ENCODE results near the gene CD47.

The CD47 gene

DNA sequence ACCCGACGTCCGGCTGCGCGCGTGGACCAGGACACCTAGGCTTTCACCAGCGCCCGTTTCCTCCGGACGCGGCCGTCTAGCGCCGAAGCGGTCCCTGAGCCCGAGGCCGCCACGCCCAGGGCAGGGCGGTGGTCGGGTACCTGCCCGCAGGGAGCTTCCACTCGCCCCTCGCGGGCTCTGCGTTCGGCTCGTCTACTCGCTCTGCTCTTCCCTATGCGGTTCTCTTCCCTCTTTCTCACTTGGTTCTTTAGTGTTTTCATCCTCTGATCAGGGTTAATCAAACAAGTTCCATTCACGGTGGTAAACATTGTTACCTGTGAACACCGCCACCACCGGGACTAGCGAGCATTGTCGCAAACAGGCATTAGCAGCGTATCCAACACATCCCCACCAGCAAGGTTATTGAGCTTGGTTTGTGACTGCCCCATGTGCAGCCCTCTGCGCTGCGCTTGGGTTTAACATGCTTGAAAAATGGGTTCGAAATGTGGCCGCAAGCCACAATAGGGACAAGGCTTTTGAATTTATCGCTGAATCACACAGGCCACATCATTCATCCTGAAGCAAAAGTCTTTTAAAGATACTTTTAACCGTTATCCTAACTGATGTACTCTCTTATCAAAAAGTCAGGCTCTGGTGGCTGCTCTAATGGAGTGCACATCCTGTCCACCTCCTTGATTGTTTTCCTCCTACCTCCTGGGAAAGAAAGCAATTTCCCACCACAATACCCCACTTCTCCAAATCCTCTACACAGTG lies 843 bp upstream of the CD47 start:
- Histone ChIP-seq H3K4me2 (peak overlapping the region; percentile 77 to 99 (median 90)), H3K36me3 (peaks cover 4 to 12% (median 5%) of the 10 kb centered on the region in 11 experiments; a peak in 16 of 22 replicates), H3K4me1 (peaks cover 32 to 45% (median 39%) of the 10 kb centered on the region in 10 experiments), H3K27me3 (no peaks in the 10 kb centered on the region), H3K9me3 (replicated peaks in 1 of 11) (no peaks in the 10 kb centered on the region; a peak in 1 of 22 replicates), H3K9ac (peak overlapping the region; percentile 88 to 96 (median 94)), H4K20me1 (peaks cover 0 to 21% (median 7%) of the 10 kb centered on the region in 11 experiments; a peak in 12 of 22 replicates), H3K4me3 (peak overlapping the region; percentile 83 to 97 (median 90)), H3K27ac (peak overlapping the region; percentile 89 to 96 (median 93))
- TF ChIP-seq Cebpa-rat (IDR thresholded peaks at IDR 0.05), result no peak

- Histone ChIP-seq H3K27me3 (no peaks in the 10 kb centered on the region), H4K20me1 (peaks cover 0 to 36% (median 14%) of the 10 kb centered on the region in 11 experiments; a peak in 13 of 22 replicates), H3K36me3 (peaks cover 7 to 25% (median 16%) of the 10 kb centered on the region in 11 experiments; a peak in 18 of 22 replicates), H3K4me1 (peaks cover 32 to 56% (median 44%) of the 10 kb centered on the region in 10 experiments), H3K4me2 (peak overlapping the region; percentile 77 to 96 (median 90)), H3K9ac (peak overlapping the region; percentile 88 to 96 (median 94)), H3K27ac (peak overlapping the region; percentile 89 to 96 (median 93)), H3K4me3 (peak overlapping the region; percentile 83 to 97 (median 90)), H3K9me3 (replicated peaks in 1 of 11) (no peaks in the 10 kb centered on the region)
- TF ChIP-seq Cebpa-rat (IDR thresholded peaks at IDR 0.05), result no peak
These were observed 656 bp downstream of the CD47 start for GRCh38 chr3:108090049-108090700.

DNA sequence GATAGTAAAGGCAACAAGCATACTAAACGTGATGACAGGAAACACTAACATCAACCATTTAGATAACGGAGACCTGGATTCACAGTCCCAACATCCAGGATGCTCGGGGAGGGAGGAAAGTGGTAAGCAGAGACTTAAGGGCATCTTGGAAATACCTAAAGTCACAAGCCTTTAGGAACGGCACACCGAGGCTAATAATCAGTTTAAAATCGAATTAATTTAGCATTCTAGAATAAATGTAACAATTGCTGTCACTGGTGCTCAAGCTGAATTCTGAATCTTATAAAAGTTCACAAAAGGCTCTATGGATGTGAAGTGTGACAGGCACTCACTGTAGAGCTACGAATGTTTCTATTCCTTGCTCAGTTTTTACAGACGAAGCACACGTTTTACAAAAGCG lies 1.3 kb downstream of the CD47 start:
- H4K20me1 ChIP-seq, result peaks cover 0 to 42% (median 20%) of the 10 kb centered on the region in 11 experiments; a peak in 14 of 22 replicates

GRCh38 chr3:108088697-108089096 lies 2.1 kb downstream of the CD47 start:
- peak overlapping the region in 9 of 11 experiments; percentile 91 to 96 (median 95); a peak in 16 of 22 replicates for H3K27ac ChIP-seq
- H3K4me2 ChIP-seq, result peak overlapping the region; percentile 77 to 96 (median 90)
- peaks cover 32 to 70% (median 44%) of the 10 kb centered on the region in 10 experiments for H3K4me1 ChIP-seq
- peak overlapping the region; percentile 83 to 97 (median 90); a peak in 19 of 20 replicates for H3K4me3 ChIP-seq
- H3K9me3 ChIP-seq (replicated peaks in 1 of 11), result no peaks in the 10 kb centered on the region
- peaks cover 0 to 51% (median 29%) of the 10 kb centered on the region in 11 experiments; a peak in 14 of 22 replicates for H4K20me1 ChIP-seq
- TF ChIP-seq Cebpa-rat (IDR thresholded peaks at IDR 0.05), result no peak
- no peaks in the 10 kb centered on the region for H3K27me3 ChIP-seq
- peak overlapping the region in 10 of 11 experiments; percentile 25 to 96 (median 94); a peak in 17 of 22 replicates for H3K9ac ChIP-seq
- H3K36me3 ChIP-seq, result peaks cover 11 to 37% (median 24%) of the 10 kb centered on the region in 11 experiments; a peak in 18 of 22 replicates

More for the DNA sequence above, 1.3 kb downstream of the CD47 start:
- Histone ChIP-seq H3K4me1 (peaks cover 32 to 62% (median 44%) of the 10 kb centered on the region in 10 experiments), H3K9ac (peak overlapping the region; percentile 88 to 96 (median 94)), H3K27me3 (no peaks in the 10 kb centered on the region), H3K4me2 (peak overlapping the region; percentile 77 to 96 (median 90)), H3K36me3 (peaks cover 8 to 31% (median 19%) of the 10 kb centered on the region in 11 experiments; a peak in 18 of 22 replicates), H3K27ac (peak overlapping the region; percentile 89 to 96 (median 93)), H3K4me3 (peak overlapping the region; percentile 83 to 97 (median 90)), H3K9me3 (replicated peaks in 1 of 11) (no peaks in the 10 kb centered on the region)
- no peak for TF ChIP-seq Cebpa-rat (IDR thresholded peaks at IDR 0.05)

GRCh38 chr3:108088146-108088545 lies 2.7 kb downstream of the CD47 start:
- no peaks in the 10 kb centered on the region for H3K27me3 ChIP-seq
- H3K9ac ChIP-seq, result peak overlapping the region in 5 of 11 experiments; percentile 42 to 96 (median 94); a peak in 7 of 22 replicates
- no peak for TF ChIP-seq Cebpa-rat (IDR thresholded peaks at IDR 0.05)
- H3K4me3 ChIP-seq, result peak overlapping the region in 6 of 10 experiments; percentile 86 to 96 (median 88); a peak in 8 of 20 replicates
- H3K9me3 ChIP-seq (replicated peaks in 1 of 11), result no peaks in the 10 kb centered on the region
- peaks cover 0 to 56% (median 33%) of the 10 kb centered on the region in 11 experiments; a peak in 14 of 22 replicates for H4K20me1 ChIP-seq
- H3K4me1 ChIP-seq, result peaks cover 32 to 69% (median 44%) of the 10 kb centered on the region in 10 experiments
- peaks cover 11 to 39% (median 25%) of the 10 kb centered on the region in 11 experiments; a peak in 18 of 22 replicates for H3K36me3 ChIP-seq
- H3K27ac ChIP-seq, result peak overlapping the region in 4 of 11 experiments; percentile 5 to 96 (median 93); a peak in 6 of 22 replicates
- peak overlapping the region in 10 of 11 experiments; percentile 77 to 96 (median 89); a peak in 20 of 22 replicates for H3K4me2 ChIP-seq

GRCh38 chr3:108086653-108087052 lies 4.2 kb downstream of the CD47 start:
- no peaks in the 10 kb centered on the region for H3K27me3 ChIP-seq
- H3K4me2 ChIP-seq, result peak overlapping the region; percentile 29 to 96 (median 87); a peak in 16 of 22 replicates
- H4K20me1 ChIP-seq, result peaks cover 2 to 71% (median 40%) of the 10 kb centered on the region in 11 experiments; a peak in 16 of 22 replicates
- TF ChIP-seq Cebpa-rat (IDR thresholded peaks at IDR 0.05), result no peak
- H3K9ac ChIP-seq, result no peak overlapping the region
- peaks cover 21 to 70% (median 32%) of the 10 kb centered on the region in 10 experiments for H3K4me1 ChIP-seq
- H3K4me3 ChIP-seq, result no peak overlapping the region
- no peak overlapping the region for H3K27ac ChIP-seq
- peaks cover 11 to 39% (median 25%) of the 10 kb centered on the region in 11 experiments; a peak in 18 of 22 replicates for H3K36me3 ChIP-seq
- H3K9me3 ChIP-seq (replicated peaks in 1 of 11), result no peaks in the 10 kb centered on the region

GRCh38 chr3:108085810-108086350 lies 5.0 kb downstream of the CD47 start:
- Histone ChIP-seq H4K20me1 (peaks cover 4 to 79% (median 46%) of the 10 kb centered on the region in 11 experiments; a peak in 16 of 22 replicates), H3K4me3 (no peak overlapping the region), H3K4me1 (peaks cover 15 to 71% (median 27%) of the 10 kb centered on the region in 10 experiments), H3K27ac (no peak overlapping the region), H3K9me3 (replicated peaks in 1 of 11) (no peaks in the 10 kb centered on the region), H3K4me2 (peak overlapping the region in 2 of 11 experiments; percentile 81 to 94; a peak in 5 of 22 replicates), H3K9ac (no peak overlapping the region), H3K27me3 (no peaks in the 10 kb centered on the region), H3K36me3 (peaks cover 11 to 44% (median 26%) of the 10 kb centered on the region in 11 experiments; a peak in 18 of 22 replicates)
- no peak for TF ChIP-seq Cebpa-rat (IDR thresholded peaks at IDR 0.05)

GRCh38 chr3:108085370-108085769 lies 5.5 kb downstream of the CD47 start:
- peaks cover 4 to 84% (median 49%) of the 10 kb centered on the region in 11 experiments; a peak in 16 of 22 replicates for H4K20me1 ChIP-seq
- H3K27ac ChIP-seq, result no peak overlapping the region
- H3K4me2 ChIP-seq, result peak overlapping the region in 2 of 11 experiments; percentile 81 to 94; a peak in 4 of 22 replicates
- TF ChIP-seq Cebpa-rat (IDR thresholded peaks at IDR 0.05), result no peak
- H3K36me3 ChIP-seq, result peaks cover 13 to 49% (median 27%) of the 10 kb centered on the region in 11 experiments; a peak in 20 of 22 replicates
- H3K9me3 ChIP-seq (replicated peaks in 1 of 11), result no peaks in the 10 kb centered on the region
- no peak overlapping the region for H3K4me3 ChIP-seq
- H3K27me3 ChIP-seq, result no peaks in the 10 kb centered on the region
- H3K9ac ChIP-seq, result no peak overlapping the region
- peaks cover 15 to 75% (median 27%) of the 10 kb centered on the region in 10 experiments for H3K4me1 ChIP-seq
